Measurements from ENCODE around the gene ITLN1.
"Not testable (repeated sequence)": the region's sequence is repeated elsewhere in the genome, so short reads cannot be mapped to it uniquely, and the experiment has no call there.

Gene ITLN1

DNA sequence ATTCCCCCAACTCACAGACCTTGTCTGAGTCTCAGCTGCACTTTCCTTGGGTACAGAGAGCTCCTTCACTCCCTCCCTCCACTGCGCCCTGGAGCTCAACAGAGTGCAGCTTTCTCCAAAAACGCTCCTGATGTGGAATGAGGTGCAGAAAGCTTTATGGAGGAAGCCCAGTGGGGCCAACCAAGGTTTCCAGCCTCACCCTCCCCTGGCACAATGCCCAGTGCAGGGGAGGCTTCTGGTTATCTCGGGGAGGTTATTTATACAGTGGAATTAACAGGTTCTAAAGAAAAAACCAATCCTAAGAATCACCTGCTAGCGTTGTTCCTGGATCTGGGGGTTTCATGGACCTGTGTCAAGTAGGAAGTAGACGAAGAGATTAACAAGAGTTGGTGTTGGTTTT, at the start of gene ITLN1:
Gene ITLN1, minus strand, starts transcription at position 139 of the 400 bp plus-strand sequence. CDS start 303 bp downstream, outside the sequence.
- Mint-ChIP-seq H3K4me3 (no peak within 1 kb of the TSS), H3K9me3 (no peaks in the 10 kb centered on the region), H3K4me1 (ENCODE audit: low read depth) (peaks cover 4% of the 10 kb centered on the region), H3K27ac (no peak within 1 kb of the TSS), H3K27me3 (peaks cover 3% of the 10 kb centered on the region), H3K36me3 (ENCODE audit: low read depth) (no peaks in the 10 kb centered on the region)
- no peak for DNase-seq

DNA sequence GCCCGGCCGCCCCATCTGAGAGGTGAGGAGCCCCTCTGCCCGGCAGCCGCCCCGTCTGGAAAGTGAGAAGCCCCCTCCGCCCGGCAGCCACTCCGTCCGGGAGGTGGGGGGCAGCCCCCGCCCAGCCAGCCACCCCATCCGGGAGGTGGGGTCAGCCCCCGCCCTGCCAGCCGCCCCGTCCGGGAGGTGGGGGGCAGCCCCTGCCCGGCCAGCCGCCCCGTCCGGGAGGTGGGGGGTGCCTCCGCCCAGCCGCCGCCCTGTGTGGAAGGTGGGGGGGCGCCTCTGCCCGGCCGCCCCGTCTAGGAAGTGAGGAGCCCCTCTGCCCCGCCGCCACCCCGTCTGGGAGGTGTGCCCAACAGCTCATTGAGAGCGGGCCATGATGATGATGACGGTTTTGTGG, 48.3 kb upstream of the ITLN1 start:
- H3K4me1 Mint-ChIP-seq (ENCODE audit: low read depth); H3K36me3 Mint-ChIP-seq (ENCODE audit: low read depth); H3K27ac Mint-ChIP-seq; H3K9me3 Mint-ChIP-seq; H3K4me3 Mint-ChIP-seq; DNase-seq; H3K27me3 Mint-ChIP-seq: not testable (repeated sequence)

DNA sequence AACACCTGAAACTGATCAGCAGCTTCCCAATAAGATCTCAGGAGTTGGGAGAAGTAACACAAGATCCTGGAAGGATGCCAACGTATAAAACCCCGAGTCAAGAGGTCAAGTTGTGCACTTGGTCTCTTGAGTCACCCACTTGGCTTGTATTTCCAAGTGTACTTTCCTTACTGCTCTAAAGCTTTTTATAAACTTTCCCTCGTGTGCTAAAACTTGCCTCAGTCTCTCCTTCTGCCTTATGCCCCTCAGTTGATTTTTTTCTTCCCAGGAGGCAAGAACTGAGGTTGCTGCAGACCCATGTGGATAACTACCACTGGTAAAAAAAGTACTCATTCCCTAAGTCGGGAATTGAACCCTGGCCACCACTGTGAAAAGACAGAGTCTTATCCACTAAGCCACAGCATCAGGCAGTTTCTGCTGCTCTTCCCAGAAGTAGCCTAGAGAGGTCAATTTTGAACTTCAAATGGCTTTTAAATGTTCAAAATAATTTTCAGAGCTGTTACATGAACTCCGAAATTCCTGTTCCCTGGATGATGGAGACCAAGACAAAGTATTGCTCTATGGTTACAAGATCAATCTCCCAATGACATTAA, 40.8 kb upstream of the ITLN1 start:
- no peak for DNase-seq
- Mint-ChIP-seq H3K4me3 (no peak overlapping the region), H3K27me3 (peaks cover 4% of the 10 kb centered on the region), H3K4me1 (ENCODE audit: low read depth) (no peaks in the 10 kb centered on the region), H3K9me3 (peaks cover 7% of the 10 kb centered on the region), H3K27ac (no peak overlapping the region), H3K36me3 (ENCODE audit: low read depth) (no peaks in the 10 kb centered on the region)

DNA sequence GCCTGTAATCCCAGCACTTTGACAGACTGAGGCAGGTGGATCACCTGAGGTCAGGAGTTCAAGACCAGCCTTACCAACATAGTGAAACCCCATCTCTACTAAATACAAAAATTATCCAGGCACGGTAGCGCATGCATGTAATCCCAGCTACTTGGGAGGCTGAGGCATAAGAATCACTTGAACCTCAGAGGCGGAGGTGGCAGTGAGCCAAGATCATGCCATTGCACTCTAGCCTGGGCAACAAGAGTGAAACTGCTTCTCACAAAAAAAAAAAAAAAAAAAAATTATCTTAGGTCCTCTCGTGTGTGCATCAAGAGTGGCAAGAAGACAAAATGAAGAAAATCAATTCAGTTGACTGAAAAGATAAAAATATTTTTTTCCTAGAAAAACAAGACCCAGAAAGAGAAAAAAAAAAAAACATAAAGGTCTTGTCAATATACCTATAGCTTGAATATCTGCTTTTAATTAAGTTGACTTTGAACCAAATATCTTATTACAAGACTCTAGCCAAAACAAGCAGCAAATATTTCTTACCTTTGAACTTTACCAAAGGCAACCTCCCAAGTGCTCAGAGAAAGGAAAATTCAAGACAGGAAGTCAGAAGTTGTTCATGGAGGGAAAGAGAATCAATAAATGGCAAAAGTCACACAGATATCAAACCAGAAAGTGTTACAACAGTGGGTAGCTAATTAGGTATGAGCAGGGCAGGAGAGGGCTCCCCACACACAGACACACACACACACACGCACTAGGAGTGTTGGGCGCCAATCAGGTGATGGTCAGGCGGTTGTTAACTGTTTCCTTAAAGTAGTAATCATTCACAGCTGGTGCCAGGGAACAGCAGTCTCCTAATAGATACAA, 40.0 kb upstream of the ITLN1 start:
- Mint-ChIP-seq H3K9me3 (peaks cover 10% of the 10 kb centered on the region), H3K4me1 (ENCODE audit: low read depth) (no peaks in the 10 kb centered on the region), H3K4me3 (no peak overlapping the region), H3K36me3 (ENCODE audit: low read depth) (no peaks in the 10 kb centered on the region), H3K27me3 (peaks cover 6% of the 10 kb centered on the region), H3K27ac (no peak overlapping the region)
- no peak for DNase-seq

DNA sequence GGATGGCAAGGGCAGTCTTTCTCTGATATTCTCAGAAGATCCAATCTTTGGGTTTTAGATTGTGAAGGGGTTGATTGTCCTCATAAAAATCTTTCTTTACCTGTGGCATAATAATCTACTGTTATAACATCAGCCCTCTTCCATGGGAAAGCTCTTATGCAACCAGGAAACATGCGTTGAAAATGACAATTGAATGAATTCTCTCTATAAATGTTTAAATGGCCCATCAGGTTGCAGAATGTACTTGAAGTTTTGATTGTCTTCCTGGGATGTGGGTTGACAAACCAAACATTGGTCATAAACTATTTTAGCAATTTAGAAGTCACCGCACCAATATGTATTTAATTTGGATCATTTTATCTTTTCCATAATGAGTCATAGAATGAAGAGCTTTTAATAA, 31.7 kb upstream of the ITLN1 start:
- Mint-ChIP-seq H3K27me3 (peaks cover 13% of the 10 kb centered on the region), H3K4me3 (no peak overlapping the region), H3K27ac (no peak overlapping the region), H3K9me3 (peaks cover 6% of the 10 kb centered on the region), H3K36me3 (ENCODE audit: low read depth) (no peaks in the 10 kb centered on the region), H3K4me1 (ENCODE audit: low read depth) (no peaks in the 10 kb centered on the region)
- no peak for DNase-seq

DNA sequence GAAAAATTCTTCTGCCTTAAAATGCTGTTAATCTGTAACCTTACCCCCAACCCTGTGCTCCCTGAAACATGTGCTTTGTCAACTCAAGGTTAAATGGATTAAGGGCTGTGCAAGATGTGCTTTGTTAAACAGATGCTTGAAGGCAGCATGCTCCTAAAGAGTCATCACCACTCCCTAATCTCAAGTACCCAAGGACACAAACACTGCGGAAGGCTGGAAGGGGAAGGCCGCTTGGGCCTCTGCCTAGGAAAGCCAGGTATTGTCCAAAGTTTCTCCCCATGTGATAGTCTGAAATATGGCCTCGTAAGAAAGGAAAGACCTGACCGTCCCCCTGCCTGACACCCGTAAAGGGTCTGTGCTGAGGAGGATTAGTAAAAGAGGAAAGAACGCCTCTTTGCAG, 28.2 kb upstream of the ITLN1 start:
- DNase-seq, H3K4me3 Mint-ChIP-seq: not testable (repeated sequence)

DNA sequence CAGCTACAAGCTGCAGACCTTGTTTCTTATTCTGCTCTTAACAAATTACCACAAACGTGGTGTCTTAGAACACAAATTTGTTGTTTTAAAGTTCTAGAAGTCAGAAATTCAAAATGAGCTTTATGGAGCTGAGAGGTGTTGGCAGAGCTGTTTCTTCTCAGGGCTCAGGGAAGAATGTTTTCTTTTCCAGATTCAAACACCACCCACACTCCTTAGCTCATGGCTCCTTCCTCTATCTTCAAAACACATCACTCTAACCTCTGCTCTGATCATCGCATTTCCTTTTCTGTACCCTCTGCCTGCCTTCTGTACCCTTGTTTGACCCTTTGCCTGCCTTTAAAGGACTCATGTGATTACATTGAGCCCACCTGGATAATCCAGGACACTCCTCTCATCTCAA, 26.9 kb upstream of the ITLN1 start:
- Mint-ChIP-seq H3K4me1 (ENCODE audit: low read depth) (no peaks in the 10 kb centered on the region), H3K27me3 (no peaks in the 10 kb centered on the region), H3K4me3 (no peak overlapping the region), H3K9me3 (no peaks in the 10 kb centered on the region), H3K27ac (no peak overlapping the region), H3K36me3 (ENCODE audit: low read depth) (no peaks in the 10 kb centered on the region)
- no peak for DNase-seq

More for the DNA sequence above, 28.2 kb upstream of the ITLN1 start:
- H3K9me3 Mint-ChIP-seq; H3K27me3 Mint-ChIP-seq; H3K36me3 Mint-ChIP-seq (ENCODE audit: low read depth); H3K27ac Mint-ChIP-seq; H3K4me1 Mint-ChIP-seq (ENCODE audit: low read depth): not testable (repeated sequence)

DNA sequence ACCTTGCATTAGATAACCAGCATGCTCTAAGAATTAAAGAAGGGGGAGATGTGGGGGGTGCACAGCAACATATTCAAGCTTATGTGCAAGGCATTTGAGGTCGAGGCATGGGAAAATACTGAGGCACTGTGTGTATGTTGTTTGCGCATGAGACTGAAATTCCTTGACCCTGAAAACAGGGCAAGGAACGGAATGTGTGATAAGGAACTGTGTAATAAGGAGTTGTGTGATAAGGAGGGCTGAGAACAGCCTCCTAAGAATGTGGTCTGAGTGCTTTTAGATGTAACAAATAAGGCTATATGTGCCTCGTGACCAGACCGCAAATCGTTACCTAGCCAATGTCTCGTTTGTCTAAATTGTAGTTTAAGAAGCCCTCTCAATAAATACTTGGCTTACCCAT, 26.5 kb upstream of the ITLN1 start:
- Mint-ChIP-seq H3K36me3 (ENCODE audit: low read depth) (no peaks in the 10 kb centered on the region), H3K27me3 (no peaks in the 10 kb centered on the region), H3K4me3 (no peak overlapping the region), H3K4me1 (ENCODE audit: low read depth) (no peaks in the 10 kb centered on the region), H3K9me3 (no peaks in the 10 kb centered on the region), H3K27ac (no peak overlapping the region)
- DNase-seq, result no peak

DNA sequence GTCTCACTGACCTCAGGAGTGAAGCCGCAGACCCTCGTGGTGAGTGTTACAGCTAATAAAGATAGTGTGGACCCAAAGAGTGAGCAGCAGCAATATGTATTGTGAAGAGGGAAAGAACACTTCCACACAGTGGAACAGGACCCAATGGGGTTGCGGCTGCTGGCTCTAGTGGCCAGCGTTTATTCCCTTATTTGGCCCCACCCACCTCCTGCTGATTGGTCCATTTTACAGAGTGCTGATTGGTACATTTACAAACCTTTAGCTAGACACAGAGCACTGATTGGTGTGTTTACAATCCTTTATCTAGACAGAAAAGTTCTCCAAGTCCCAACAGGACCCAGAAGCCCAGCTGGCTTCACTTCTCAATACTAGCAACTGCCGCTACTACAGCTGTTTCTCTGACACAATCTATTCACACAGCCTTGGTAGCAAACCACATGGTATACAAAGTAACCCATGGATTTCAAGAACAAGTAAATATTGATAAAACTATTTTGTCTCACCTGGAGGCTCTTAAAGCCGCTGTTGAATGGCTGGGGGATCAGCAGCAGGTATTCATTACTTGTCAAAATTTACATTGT, 25.3 kb upstream of the ITLN1 start:
- Mint-ChIP-seq H3K4me1 (ENCODE audit: low read depth) (no peaks in the 10 kb centered on the region), H3K27me3 (no peaks in the 10 kb centered on the region), H3K9me3 (no peaks in the 10 kb centered on the region), H3K27ac (no peak overlapping the region), H3K4me3 (no peak overlapping the region), H3K36me3 (ENCODE audit: low read depth) (no peaks in the 10 kb centered on the region)
- no peak for DNase-seq

DNA sequence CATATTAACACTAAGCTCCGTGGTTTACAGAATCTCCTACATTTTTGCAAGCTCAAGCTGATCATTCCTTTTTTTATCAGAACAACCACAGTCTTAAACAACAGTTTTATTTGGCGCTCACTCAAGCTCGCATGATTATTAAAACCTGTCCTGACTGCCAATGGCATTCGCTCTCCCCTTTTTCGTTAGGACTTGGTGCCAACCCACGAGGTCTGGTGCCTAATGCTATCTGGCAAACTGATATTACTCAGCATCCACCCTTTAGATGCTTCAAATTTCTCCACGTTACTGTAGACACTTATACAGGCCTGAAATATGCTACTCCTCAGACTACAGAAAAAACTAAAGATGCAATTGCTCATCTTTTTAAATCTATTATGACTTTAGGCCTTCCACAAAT, 23.0 kb upstream of the ITLN1 start:
- no peak overlapping the region for H3K4me3 Mint-ChIP-seq
- H3K9me3 Mint-ChIP-seq, result no peaks in the 10 kb centered on the region
- H3K4me1 Mint-ChIP-seq (ENCODE audit: low read depth), result no peaks in the 10 kb centered on the region
- DNase-seq, result no peak
- no peaks in the 10 kb centered on the region for H3K27me3 Mint-ChIP-seq
- no peaks in the 10 kb centered on the region for H3K36me3 Mint-ChIP-seq (ENCODE audit: low read depth)
- H3K27ac Mint-ChIP-seq, result no peak overlapping the region

DNA sequence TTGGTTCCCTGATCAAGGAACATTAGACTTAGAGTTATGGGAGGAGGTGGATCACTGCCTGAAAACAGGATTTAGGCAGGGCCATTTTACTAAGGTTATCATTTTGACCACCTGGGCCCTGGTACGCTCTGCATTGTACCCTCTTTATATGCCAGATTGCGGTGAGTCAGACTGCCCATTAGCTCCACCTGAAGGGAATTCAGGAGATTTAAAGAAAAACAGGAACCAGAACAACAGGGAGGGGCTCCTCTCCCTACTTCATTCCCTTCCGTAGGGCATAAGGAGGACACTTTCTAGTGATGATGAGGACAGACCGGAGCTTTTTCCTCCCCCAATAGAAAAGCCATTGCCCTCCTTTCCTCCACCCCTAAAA, 20.6 kb upstream of the ITLN1 start:
- Mint-ChIP-seq H3K27me3 (no peaks in the 10 kb centered on the region), H3K36me3 (ENCODE audit: low read depth) (no peaks in the 10 kb centered on the region), H3K4me1 (ENCODE audit: low read depth) (no peaks in the 10 kb centered on the region), H3K27ac (no peak overlapping the region), H3K9me3 (no peaks in the 10 kb centered on the region), H3K4me3 (no peak overlapping the region)
- DNase-seq, result no peak

DNA sequence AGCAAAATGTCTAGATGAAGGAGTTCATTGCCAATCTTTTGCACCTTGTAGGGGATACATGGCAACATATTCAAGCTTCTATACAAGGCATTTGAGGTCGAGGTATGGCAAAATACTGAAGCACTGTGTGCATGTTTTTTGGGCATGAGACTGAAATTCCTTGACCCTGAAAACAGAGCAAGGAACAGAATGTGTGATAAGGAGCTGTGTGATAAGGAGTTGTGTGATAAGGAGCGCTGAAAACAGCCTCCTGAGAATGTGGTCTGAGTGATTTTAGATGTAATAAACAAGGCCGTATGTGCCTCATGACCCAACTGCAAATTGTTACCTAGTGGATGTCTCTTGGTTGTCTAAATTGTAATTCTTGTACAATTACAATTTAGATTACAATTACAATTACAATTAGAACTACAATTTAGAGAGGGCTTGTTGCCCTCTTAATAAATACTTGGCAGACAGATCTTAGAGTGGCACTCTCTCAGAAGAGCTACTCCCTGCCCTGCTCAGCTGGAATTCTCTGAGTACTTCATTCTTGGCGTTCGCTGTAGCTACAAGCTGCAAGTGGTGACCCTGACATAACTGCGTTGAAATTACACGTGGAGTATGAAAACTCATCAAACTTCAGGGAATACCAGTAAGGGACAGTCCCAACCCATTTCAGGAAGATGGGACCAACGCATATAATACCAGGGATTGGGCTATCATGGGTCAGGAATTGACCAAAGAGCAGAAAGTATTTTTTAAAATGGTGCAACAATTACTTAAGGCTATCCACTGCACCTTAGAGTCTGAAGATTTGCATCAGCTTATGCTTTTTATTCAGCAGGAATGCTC, 20.0 kb upstream of the ITLN1 start:
- Mint-ChIP-seq H3K4me3 (no peak overlapping the region), H3K4me1 (ENCODE audit: low read depth) (no peaks in the 10 kb centered on the region), H3K36me3 (ENCODE audit: low read depth) (no peaks in the 10 kb centered on the region)

DNA sequence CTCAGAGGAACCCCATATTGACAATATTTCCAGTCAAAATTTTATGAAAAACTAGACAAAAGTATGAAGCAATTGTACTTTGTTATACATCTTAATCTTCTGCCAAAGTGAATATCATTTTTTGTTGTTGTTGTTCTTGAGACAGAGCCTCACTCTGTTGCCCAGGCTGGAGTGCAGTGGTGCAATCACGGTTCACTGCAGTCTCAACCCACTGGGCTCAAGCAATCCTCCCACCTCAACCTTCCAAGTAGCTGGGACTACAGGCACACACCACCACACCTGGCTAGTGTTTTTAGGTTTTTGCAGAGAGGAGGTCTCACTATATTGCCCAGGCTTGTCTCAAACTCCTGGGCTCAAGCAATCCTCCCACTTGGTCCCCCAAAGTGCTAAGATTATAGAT, 17.3 kb upstream of the ITLN1 start:
- H3K9me3 Mint-ChIP-seq; H3K36me3 Mint-ChIP-seq (ENCODE audit: low read depth); H3K4me1 Mint-ChIP-seq (ENCODE audit: low read depth); H3K27me3 Mint-ChIP-seq; H3K4me3 Mint-ChIP-seq; DNase-seq; H3K27ac Mint-ChIP-seq: not testable (repeated sequence)

More for the DNA sequence above, 20.0 kb upstream of the ITLN1 start:
- H3K27me3 Mint-ChIP-seq, result no peaks in the 10 kb centered on the region
- no peaks in the 10 kb centered on the region for H3K9me3 Mint-ChIP-seq
- no peak for DNase-seq
- no peak overlapping the region for H3K27ac Mint-ChIP-seq

DNA sequence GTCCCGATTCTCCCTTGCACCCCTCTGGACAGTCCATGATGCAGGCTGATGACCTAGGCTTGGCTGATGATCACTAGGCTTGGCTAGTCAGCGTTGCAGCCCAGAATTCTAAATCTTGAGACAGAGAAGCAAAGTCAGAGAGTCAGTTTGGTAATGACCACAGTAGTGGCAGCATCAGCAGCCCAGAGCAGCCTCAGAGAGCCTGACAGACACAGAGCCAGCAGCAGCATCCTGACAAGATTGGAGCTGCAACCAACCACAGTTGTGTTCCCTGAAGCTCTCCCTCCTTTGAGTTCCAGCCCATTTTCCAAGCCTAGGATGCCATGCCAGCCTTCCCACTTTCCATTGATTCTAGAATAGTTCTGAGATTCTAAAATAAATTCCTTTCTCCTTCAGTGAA, 16.8 kb upstream of the ITLN1 start:
- Mint-ChIP-seq H3K4me3 (no peak overlapping the region), H3K27me3 (peaks cover 5% of the 10 kb centered on the region), H3K4me1 (ENCODE audit: low read depth) (no peaks in the 10 kb centered on the region), H3K36me3 (ENCODE audit: low read depth) (no peaks in the 10 kb centered on the region), H3K27ac (no peak overlapping the region), H3K9me3 (no peaks in the 10 kb centered on the region)
- DNase-seq, result no peak

Data from activated T-cell treated with anti-CD3 and anti-CD28 coated beads, Interleukin-2, amount 50 U/mL, for 24 hours (primary cell).